ENCODE measurements around the gene ANAPC15.

- TF ChIP-seq YY1 (IDR thresholded peaks at IDR 0.05; ENCODE audit: insufficient read depth, insufficient read length) (no peak), SUZ12 (IDR thresholded peaks at IDR 0.05; ENCODE audit: extremely low read depth, insufficient read depth, insufficient read length) (no peak)
Observed at GRCh38 chr11:72116019-72116755, 3.7 kb upstream of the ANAPC15 start.
